Heart right ventricle (tissue), 16 donors: ENCODE measurements around the gene ANTXR1. TPM values are rescaled to one million over a fixed set of nuclear protein-coding genes. Genes with fewer than 3 reads are reported as not detected.

Experiments used
- ATAC-seq, 8 donors: fragments of 200-7000 bp; cut with Tn5 transposase; one replicate each; pipeline ENCODE4 v1.9.1; 2020; ENCODE audit warnings: mild to moderate bottlenecking in 8 of 8, moderate library complexity in 8 of 8, moderate number of reproducible peaks in 1 of 8
- DNase-seq, 2 donors: peaks; one replicate each; pipeline ENCODE4 v3.0.0-alpha.2; 2020
- H3K27ac ChIP-seq, 10 donors: fragments of 200-600 bp; sonication (generic) in 2 of 10; one replicate each; pipeline versions ENCODE4 v1.5.0 to v1.8.0; 2020 to 2022; ENCODE audit warnings: mild to moderate bottlenecking in 3 of 10
- H3K27me3 ChIP-seq, 7 donors: fragments of 200-600 bp; one replicate each; pipeline ENCODE4 v1.8.0; 2021 to 2022; ENCODE audit warnings: mild to moderate bottlenecking in 2 of 7
- H3K36me3 ChIP-seq, 9 donors: fragments of 200-600 bp; sonication (generic) in 1 of 9; one replicate each; pipeline versions ENCODE4 v1.5.0 to v1.8.0; 2020 to 2022; ENCODE audit warnings: mild to moderate bottlenecking in 2 of 9
- H3K4me1 ChIP-seq, 9 donors: fragments of 200-600 bp; sonication (generic) in 1 of 9; one replicate each; pipeline versions ENCODE4 v1.5.0 to v1.8.0; 2020 to 2022; ENCODE audit warnings: mild to moderate bottlenecking in 4 of 9
- H3K4me3 ChIP-seq, 10 donors: fragments of 200-600 bp; sonication (generic) in 2 of 10; one replicate each; pipeline versions ENCODE4 v1.5.0 to v1.8.0; 2020 to 2022; ENCODE audit warnings: mild to moderate bottlenecking in 7 of 10, moderate library complexity in 2 of 10
- H3K9me3 ChIP-seq, 11 donors: fragments of 200-600 bp in 10 of 11; sonication (generic) in 2 of 11; one replicate each; pipeline versions ENCODE4 v1.5.0 to v1.8.0; 2013 to 2022; ENCODE audit warnings: mild to moderate bottlenecking in 2 of 11, control low read depth in 1 of 11, moderate library complexity in 1 of 11
- WGBS, 2 donors: extraction: QIAGEN DNeasy Blood & Tissue Kit; methylation state at CpG; one replicate each; pipeline ENCODE4 v1.1.7; 2013; ENCODE audit warnings: inconsistent platforms in 1 of 2; 5-methylcytosine and 5-hydroxymethylcytosine counted together
- intact Hi-C, 10 donors: fragments of 100-400 bp; cut with DNase I; formaldehyde crosslinking; loops; one replicate each; pipeline versions ENCODE4 v1.11.1 to v1.14.2; 2022
- polyA plus RNA-seq, 2 donors: library from polyadenylated mRNA; stranded (reverse); fragments of 200-250 nt; gene quantifications; one replicate each; pipeline ENCODE4 v1.2.3, GENCODE V29; 2013
- total RNA-seq, 10 donors: library from RNA; stranded (reverse); fragmentation: NEBNext Ultra II Directional in 3 of 10; extraction: Animal tissue kit (Norgen Biotek cat#: 25700) in 3 of 10; gene quantifications; one replicate each; pipeline versions ENCODE4 v1.2.1 to v1.2.4, GENCODE V29; 2021 to 2023
- TF ChIP-seq, protein P1 (sequence below), 9 donors: fragments of 200-600 bp; sonication (generic) in 2 of 9; IDR thresholded peaks; one replicate each; pipeline versions ENCODE4 v1.5.0 to v1.8.0; 2021 to 2022; ENCODE audit warnings: antibody characterized with exemption in 9 of 9, mild to moderate bottlenecking in 5 of 9, moderate library complexity in 1 of 9
- donor health status: Arrhythmogenic right ventricular cardiomyopathy.
- donor health status: ischemic (EF 13 %, LVEDD 7.1; RV severe dilation, severe dysfunction).
- donor health status: healthy with polysubstance abuse.
- donor health status: DM: no; HTN: yes; CAD: no.
- donor health status: DM: no; HTN: no; CAD: no.
- donor health status: ischemic (EF 25% LVEDD 6.9; RV normal size, moderate dysfunction).
- donor health status: ischemic (EF 25% LVEDD 5.7; RV mildly dilated, moderate dysfunction).
- donor health status: healthy.
- donor health status: DM: yes; HTN: yes; CAD: no.
- donor health status: Ischemic cardiomyopathy.
- donor health status: ischemic (EF 35%, LVEDD 5.7; RV mildly dilated, moderate dysfunction).
- donor health status: nonischemic (EF 11% LVEDD 7.7; RV severe dilation, severe dysfunction).
- donor health status: DM: yes; HTN: yes; CAD: no.
- donor health status: PGD.
- donor health status: ischemic (EF 29% LVEDD 5.4; RV normal size, mild dysfunction).
- donor health status: nonischemic (EF 23%, LVEDD 6.1; RV moderate dilation, normal function).

The ANTXR1 gene
- total and polyA plus RNA-seq, 12 donors, result 8.9 to 33.1 (median 24.1) TPM

DNA sequence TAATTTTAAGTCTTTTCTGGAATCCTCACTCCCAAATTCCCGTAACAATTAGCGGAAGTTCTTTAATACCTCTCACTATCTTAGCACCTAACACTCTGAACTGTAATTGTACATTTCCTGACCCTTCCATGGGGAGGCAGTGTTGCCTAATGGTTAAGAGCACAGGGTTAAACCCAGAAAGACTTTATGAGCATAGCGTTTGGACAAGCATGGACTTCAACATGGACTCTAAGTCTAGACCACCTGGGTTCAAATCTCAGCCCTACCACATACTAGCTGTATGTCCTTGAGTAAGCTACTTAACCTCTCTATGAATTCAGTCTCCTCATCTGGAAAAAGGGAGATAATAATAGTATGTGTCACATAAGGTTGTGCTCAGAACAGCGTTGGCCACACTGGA, 13.0 kb downstream of the ANTXR1 start:
- TF ChIP-seq, protein P1, sequence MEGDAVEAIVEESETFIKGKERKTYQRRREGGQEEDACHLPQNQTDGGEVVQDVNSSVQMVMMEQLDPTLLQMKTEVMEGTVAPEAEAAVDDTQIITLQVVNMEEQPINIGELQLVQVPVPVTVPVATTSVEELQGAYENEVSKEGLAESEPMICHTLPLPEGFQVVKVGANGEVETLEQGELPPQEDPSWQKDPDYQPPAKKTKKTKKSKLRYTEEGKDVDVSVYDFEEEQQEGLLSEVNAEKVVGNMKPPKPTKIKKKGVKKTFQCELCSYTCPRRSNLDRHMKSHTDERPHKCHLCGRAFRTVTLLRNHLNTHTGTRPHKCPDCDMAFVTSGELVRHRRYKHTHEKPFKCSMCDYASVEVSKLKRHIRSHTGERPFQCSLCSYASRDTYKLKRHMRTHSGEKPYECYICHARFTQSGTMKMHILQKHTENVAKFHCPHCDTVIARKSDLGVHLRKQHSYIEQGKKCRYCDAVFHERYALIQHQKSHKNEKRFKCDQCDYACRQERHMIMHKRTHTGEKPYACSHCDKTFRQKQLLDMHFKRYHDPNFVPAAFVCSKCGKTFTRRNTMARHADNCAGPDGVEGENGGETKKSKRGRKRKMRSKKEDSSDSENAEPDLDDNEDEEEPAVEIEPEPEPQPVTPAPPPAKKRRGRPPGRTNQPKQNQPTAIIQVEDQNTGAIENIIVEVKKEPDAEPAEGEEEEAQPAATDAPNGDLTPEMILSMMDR (IDR thresholded peaks at IDR 0.05), result peak; percentile 23 to 72 (median 64)
- DNase-seq (peak in 1 of 2 donors; percentile 41), ATAC-seq (peak; percentile 67 to 91 (median 76))
- H3K27ac ChIP-seq, result no peak overlapping the region
- H3K4me3 ChIP-seq, result no peak overlapping the region
- intact Hi-C loops, result loop anchor here in 9 of 10 donors (1.0 to 5.0 kb wide), 4 partner anchors 136 to 281 kb away; no protein-coding TSS in a partner anchor
- WGBS, 2 donors, result 61 to 62% methylated on average over 4 of the region's 4 CpGs
- H3K36me3 ChIP-seq, result no peaks in the 10 kb centered on the region
- H3K27me3 ChIP-seq, result peaks cover 0 to 1% (median 0%) of the 10 kb centered on the region in 7 donors
- peaks cover 0 to 8% (median 0%) of the 10 kb centered on the region in 11 donors for H3K9me3 ChIP-seq
- peaks cover 0 to 13% (median 2%) of the 10 kb centered on the region in 9 donors for H3K4me1 ChIP-seq

DNA sequence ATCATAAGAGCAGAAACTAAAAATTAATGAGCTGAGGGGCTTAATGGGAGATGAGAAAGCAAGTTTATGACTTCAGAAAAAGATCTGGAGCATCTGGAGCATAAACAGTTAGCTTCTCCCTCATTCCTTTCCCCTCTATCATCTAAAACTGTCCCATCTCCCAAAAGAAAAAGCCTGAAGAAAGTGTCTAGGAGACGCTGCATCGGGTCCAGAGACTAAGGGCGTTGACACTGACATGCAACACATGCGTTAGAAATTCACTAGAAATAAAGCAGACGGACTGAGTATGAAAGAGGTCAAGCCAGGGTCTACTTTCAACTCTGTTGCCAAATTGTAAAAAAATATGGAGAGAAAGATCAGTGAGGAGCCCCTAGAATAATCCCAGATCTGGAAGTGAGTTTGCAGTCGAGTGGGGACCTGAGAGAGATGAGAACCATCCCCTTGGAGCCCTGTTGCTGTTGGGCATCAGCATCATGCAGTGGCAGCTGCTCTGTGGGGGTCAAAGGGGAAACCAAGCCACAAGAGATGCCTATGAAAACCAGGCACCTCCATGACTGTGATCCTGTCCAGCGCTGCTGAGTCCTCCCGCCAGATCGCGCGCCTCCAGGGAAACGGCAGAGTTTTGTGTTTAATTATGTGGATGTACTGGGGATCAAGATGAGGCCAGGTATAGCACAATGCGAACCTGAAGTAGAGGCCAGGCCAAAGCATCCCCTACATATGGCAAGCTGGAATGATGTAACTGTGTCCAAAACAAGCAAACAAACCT, 13.9 kb downstream of the ANTXR1 start:
- no peak overlapping the region for H3K4me3 ChIP-seq
- WGBS, 2 donors, result 79 to 88% methylated on average over 13 of the region's 13 CpGs
- H3K36me3 ChIP-seq, result no peaks in the 10 kb centered on the region
- no peak for DNase-seq
- no peak overlapping the region for H3K27ac ChIP-seq
- intact Hi-C loops, result loop anchor here in 9 of 10 donors (1.0 to 5.0 kb wide), 4 partner anchors 135 to 280 kb away; no protein-coding TSS in a partner anchor
- H3K27me3 ChIP-seq, result no peaks in the 10 kb centered on the region
- peaks cover 0 to 9% (median 0%) of the 10 kb centered on the region in 9 donors for H3K4me1 ChIP-seq
- ATAC-seq, result no peak
- TF ChIP-seq, protein P1 (IDR thresholded peaks at IDR 0.05), result no peak
- H3K9me3 ChIP-seq, result peaks cover 0 to 8% (median 0%) of the 10 kb centered on the region in 11 donors

DNA sequence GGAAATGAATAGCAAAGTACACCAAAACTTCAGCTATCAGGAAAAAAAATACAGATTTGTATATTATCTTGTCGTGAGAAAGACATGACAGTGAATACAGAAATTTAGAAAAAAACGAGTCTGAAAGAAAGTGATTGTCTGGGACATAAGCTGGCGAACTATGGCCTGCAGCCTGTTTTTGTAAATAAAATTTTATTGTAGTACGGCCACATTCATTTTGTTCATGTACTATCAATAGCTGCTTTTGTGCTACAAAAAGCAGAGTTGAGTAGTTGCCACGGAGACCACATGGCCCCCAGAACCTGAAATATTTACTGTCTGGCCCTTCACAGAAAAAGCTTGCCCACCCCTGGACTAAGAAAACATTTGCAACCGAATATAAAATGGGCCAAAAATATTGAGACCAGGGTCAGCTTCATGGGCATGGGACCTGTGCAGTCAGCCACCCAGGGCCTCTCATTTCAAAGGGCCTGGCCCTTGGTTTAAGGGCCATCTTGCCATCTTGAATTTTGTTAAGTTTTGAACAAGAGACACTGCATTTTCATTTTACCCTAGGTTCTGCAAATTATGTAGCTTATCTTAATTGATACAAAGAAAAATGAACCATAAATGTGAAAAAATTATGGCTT, 17.9 kb downstream of the ANTXR1 start:
- Histone ChIP-seq H3K4me1 (peaks cover 0 to 33% (median 12%) of the 10 kb centered on the region in 9 donors), H3K36me3 (no peaks in the 10 kb centered on the region)

DNA sequence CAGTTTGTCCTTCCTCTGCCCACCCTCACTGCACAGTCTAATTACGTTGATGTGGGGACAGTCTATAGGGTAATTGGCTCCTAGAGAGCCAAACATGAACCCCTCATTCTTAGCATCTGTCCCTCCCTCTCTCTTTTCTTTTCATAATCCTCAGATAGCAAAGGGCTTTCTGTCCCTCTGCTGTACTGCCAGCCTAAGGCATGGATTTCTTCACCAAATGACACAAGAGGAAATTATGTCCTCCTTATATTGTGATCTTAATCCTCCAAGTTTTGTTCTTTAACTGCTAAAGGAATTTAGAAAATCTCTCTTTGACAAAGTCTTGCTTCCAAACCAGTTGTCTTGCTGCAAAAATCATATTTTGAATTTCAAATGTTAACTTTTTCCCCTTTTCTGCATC, 18.5 kb downstream of the ANTXR1 start:
- WGBS, 2 donors, result 79 to 89% methylated on average over 1 of the region's 1 CpG
- ATAC-seq (no peak), DNase-seq (no peak)
- TF ChIP-seq, protein P1 (IDR thresholded peaks at IDR 0.05), result no peak
- intact Hi-C loops, result no loop called here
- no peaks in the 10 kb centered on the region for H3K27me3 ChIP-seq
- no peak overlapping the region for H3K4me3 ChIP-seq
- no peaks in the 10 kb centered on the region for H3K36me3 ChIP-seq
- H3K4me1 ChIP-seq, result peaks cover 0 to 32% (median 12%) of the 10 kb centered on the region in 9 donors
- H3K9me3 ChIP-seq, result peaks cover 0 to 8% (median 0%) of the 10 kb centered on the region in 11 donors
- no peak overlapping the region for H3K27ac ChIP-seq

More for the DNA sequence above, 17.9 kb downstream of the ANTXR1 start:
- TF ChIP-seq, protein P1 (IDR thresholded peaks at IDR 0.05), result no peak
- no peak for DNase-seq
- WGBS, 2 donors, result 84 to 86% methylated on average over 6 of the region's 6 CpGs
- no peak for ATAC-seq
- H3K4me3 ChIP-seq, result no peak overlapping the region
- H3K27me3 ChIP-seq, result no peaks in the 10 kb centered on the region
- no peak overlapping the region for H3K27ac ChIP-seq
- intact Hi-C loops, result no loop called here
- H3K9me3 ChIP-seq, result peaks cover 0 to 8% (median 0%) of the 10 kb centered on the region in 11 donors
